SK-N-SH (cell line): ENCODE measurements around the gene ACBD7. TPM values are rescaled to one million over a fixed set of nuclear protein-coding genes. Genes with fewer than 3 reads are reported as not detected.

ENCODE experiments used
- CTCF ChIA-PET: fragments of 300-600, 350-600 bp; formaldehyde crosslinking; extraction: SDS; loops from one replicate; lab custom pipeline; 2021; lab: Yijun Ruan, JAX
- POLR2A ChIA-PET: fragments of 350-600 bp; sonication (Branson Sonifier 250); formaldehyde crosslinking; extraction: SDS; loops from one replicate; lab custom pipeline; 2020; ENCODE audit warnings: antibody characterized with exemption, inconsistent platforms; lab: Yijun Ruan, JAX
- DNase-seq: peaks from one replicate; pipeline ENCODE4 v3.0.0; 2012
- H2AFZ ChIP-seq: fragments of 200-600 bp; sonication (generic); 2 replicates; pipeline ENCODE4 v1.8.1; 2016; ENCODE audit warnings: antibody characterized with exemption, mild to moderate bottlenecking, low read depth
- H3F3A ChIP-seq: fragments of 200-600 bp; sonication (generic); replicated peaks from 2 replicates; pipeline ENCODE3; 2016; ENCODE audit warnings: antibody characterized with exemption, mild to moderate bottlenecking; ENCODE audit not compliant: insufficient read depth
- H3K27ac ChIP-seq, 2 experiments: fragments of 200-500 bp in 1 of 2; fragments of 200-600 bp in 1 of 2; sonication (Bioruptor generic) in 1 of 2; sonication (generic), shearing (Covaris generic) in 1 of 2; 2 replicates each; pipeline versions ENCODE4 v1.5.1 to v1.6.1; 2014 to 2016; ENCODE audit warnings: low read depth in 2 of 2, inconsistent platforms in 1 of 2, low read length in 1 of 2, mild to moderate bottlenecking in 1 of 2, mixed read lengths in 1 of 2
- H3K27me3 ChIP-seq: fragments of 200-600 bp; sonication (generic), shearing (Covaris generic); 2 replicates; pipeline ENCODE4 v1.6.1; 2016; ENCODE audit warnings: mixed run types; ENCODE audit not compliant: insufficient read depth
- H3K36me3 ChIP-seq, 2 experiments: fragments of 200-500 bp in 1 of 2; fragments of 200-600 bp in 1 of 2; sonication (Bioruptor generic) in 1 of 2; sonication (generic) in 1 of 2; replicated peaks in 1 of 2; 2 replicates each; pipeline versions ENCODE3 to v1.5.1; 2014 to 2016; ENCODE audit warnings: low read length in 1 of 2, mild to moderate bottlenecking in 1 of 2; ENCODE audit not compliant: insufficient read depth in 2 of 2, control insufficient read depth in 1 of 2
- H3K4me1 ChIP-seq, 2 experiments: fragments of 200-500 bp in 1 of 2; fragments of 200-600 bp in 1 of 2; sonication (Bioruptor generic) in 1 of 2; sonication (generic), shearing (Covaris generic) in 1 of 2; 2 replicates each; pipeline versions ENCODE4 v1.5.1 to v1.6.1; 2014 to 2016; ENCODE audit warnings: low read depth in 1 of 2, low read length in 1 of 2, mixed run types in 1 of 2; ENCODE audit not compliant: insufficient read depth in 2 of 2, control insufficient read depth in 1 of 2
- H3K4me2 ChIP-seq: fragments of 200-600 bp; sonication (generic), shearing (Covaris generic); 2 replicates; pipeline ENCODE4 v1.6.1; 2017; ENCODE audit warnings: mixed run types
- H3K4me3 ChIP-seq, 2 experiments: fragments of 200-500 bp in 1 of 2; fragments of 200-600 bp in 1 of 2; sonication (Bioruptor generic) in 1 of 2; sonication (generic), shearing (Covaris generic) in 1 of 2; 2 replicates each; pipeline versions ENCODE4 v1.5.1 to v1.8.1; 2014 to 2016; ENCODE audit warnings: low read depth in 2 of 2, inconsistent platforms in 1 of 2, low read length in 1 of 2, mild to moderate bottlenecking in 1 of 2, mixed read lengths in 1 of 2, moderate library complexity in 1 of 2
- H3K79me2 ChIP-seq: fragments of 200-600 bp; sonication (generic); 2 replicates; pipeline ENCODE4 v1.8.1; 2017; ENCODE audit warnings: mild to moderate bottlenecking; ENCODE audit not compliant: insufficient read depth
- H3K9ac ChIP-seq: fragments of 200-600 bp; sonication (generic); 2 replicates; pipeline ENCODE4 v1.6.1; 2017; ENCODE audit warnings: mixed run types
- H3K9me2 ChIP-seq: fragments of 200-600 bp; sonication (generic); 2 replicates; pipeline ENCODE4 v1.6.1; 2017; ENCODE audit warnings: mixed run types
- H3K9me3 ChIP-seq: fragments of 200-600 bp; sonication (generic); 2 replicates; pipeline ENCODE4 v1.6.1; 2017; ENCODE audit warnings: mixed run types, mild to moderate bottlenecking, moderate library complexity
- H4K20me1 ChIP-seq: fragments of 200-600 bp; sonication (generic); 2 replicates; pipeline ENCODE4 v1.6.1; 2017; ENCODE audit warnings: mild to moderate bottlenecking, mixed run types; ENCODE audit not compliant: insufficient read depth
- GATA2 ChIP-seq: sonication (generic); formaldehyde crosslinking; IDR thresholded peaks from 2 replicates; pipeline ENCODE4 v1.5.0; 2020; ENCODE audit warnings: mild to moderate bottlenecking, missing genetic modification reagents
- MXI1 ChIP-seq: IDR thresholded peaks from 2 replicates; pipeline ENCODE4 v1.6.1; 2012; ENCODE audit warnings: mild to moderate bottlenecking, low read depth, low read length, improper control_type of control experiment
- RXRA ChIP-seq: IDR thresholded peaks from 2 replicates; pipeline ENCODE4 v1.4.0; 2012; ENCODE audit warnings: low read depth, mild to moderate bottlenecking, borderline replicate concordance
- SMC3 ChIP-seq: IDR thresholded peaks from 2 replicates; pipeline ENCODE4 v1.6.1; 2012; ENCODE audit warnings: low read depth, low read length, improper control_type of control experiment
- TAF1 ChIP-seq: IDR thresholded peaks from 2 replicates; pipeline ENCODE4 v1.6.1; 2012; ENCODE audit warnings: low read depth, mild to moderate bottlenecking, low read length, moderate library complexity, borderline replicate concordance
- WGBS: methylation state at CpG from one replicate; pipeline ENCODE4 v1.1.6; 2017; ENCODE audit warnings: low lambda C conversion rate; 5-methylcytosine and 5-hydroxymethylcytosine counted together
- polyA plus RNA-seq, 3 experiments: library from polyadenylated mRNA; depleted of rRNA; stranded (reverse); fragments of >200 nt; gene quantifications; 2 replicates each; pipeline ENCODE4 v1.2.3, GENCODE V29; 2012
- TF ChIP-seq, protein P1 (sequence below): IDR thresholded peaks from 2 replicates; pipeline ENCODE4; 2012
- TF ChIP-seq, protein P2 (sequence below): IDR thresholded peaks from 2 replicates; pipeline ENCODE4 v1.4.0; 2012; ENCODE audit warnings: low read depth, borderline replicate concordance

The ACBD7 gene
- polyA plus RNA-seq, 1 of the 3 experiments (the other 2 are of a cell fraction), result 0.92 TPM

DNA sequence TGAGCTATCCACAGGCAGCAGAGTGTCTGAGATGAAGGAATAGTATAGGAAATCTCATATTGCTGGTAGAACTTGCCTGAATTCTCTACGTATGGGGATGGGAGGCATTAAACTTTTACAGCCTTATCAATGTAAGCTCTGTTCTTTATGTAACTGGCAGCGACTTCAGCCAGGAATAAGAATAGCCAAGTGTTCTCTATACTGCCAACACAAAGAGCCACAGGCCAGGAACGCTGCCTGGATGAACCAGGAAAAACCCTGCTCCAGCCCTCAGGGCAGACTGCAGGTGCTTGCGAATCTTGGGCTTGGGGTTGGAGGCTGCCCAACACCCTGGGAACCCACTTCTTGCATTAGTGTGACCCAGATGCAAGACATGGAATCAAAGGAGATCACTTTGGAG is 50.9 kb downstream of the ACBD7 start:
- Histone ChIP-seq H2AFZ (no peak overlapping the region), H3K36me3 (no peaks in the 10 kb centered on the region)
- CTCF ChIA-PET, result interaction anchor here (0.6 kb wide), 1 partner anchor 1140 kb away, joined by 4 read pairs; no protein-coding TSS in a partner anchor

DNA sequence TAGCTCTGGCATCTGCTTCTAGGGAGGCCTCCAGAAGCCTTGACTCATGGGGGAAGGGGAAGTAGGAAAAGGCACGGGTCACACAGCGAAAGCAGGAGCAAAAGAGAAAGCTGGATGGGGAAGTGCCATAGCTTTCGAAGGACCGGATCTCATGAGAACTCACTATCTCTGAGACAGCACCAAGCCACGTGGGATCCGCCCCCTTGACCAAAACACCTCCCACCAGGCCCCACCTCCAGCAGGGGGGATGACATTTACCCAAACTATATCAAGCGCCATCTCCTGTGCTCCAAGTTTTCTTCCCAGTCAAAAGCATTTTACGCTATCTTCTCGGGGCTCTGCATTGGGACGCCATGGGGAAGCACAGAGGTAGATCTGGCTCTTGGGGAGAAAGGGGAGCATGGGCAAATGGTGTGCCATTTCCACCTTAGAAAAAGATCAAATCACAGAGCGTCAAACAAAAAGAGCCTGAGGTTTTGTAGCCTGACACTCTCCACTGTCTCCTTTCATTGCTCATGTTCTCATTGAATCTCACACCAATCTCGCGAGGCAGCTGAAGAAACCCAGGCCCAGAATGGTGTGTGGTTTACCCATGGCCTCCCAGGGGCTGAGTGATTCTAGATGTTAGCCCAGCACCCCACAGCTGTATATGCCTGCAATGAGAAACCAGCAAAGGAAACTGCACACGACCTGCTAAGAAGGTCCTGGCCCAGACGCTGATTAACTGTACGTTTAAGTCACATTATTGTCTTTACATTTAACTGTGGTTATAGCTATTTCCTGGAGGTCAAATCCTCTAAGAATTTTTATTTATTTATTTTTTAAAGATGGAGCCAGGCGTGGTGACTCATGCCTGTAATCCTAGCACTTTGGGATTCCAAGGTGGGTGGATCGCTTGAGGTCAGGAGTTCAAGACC is 52.9 kb downstream of the ACBD7 start:
- H3K27ac ChIP-seq, result no peak overlapping the region
- POLR2A ChIA-PET, result no interaction called here
- no peak for DNase-seq
- no peak overlapping the region for H3K9ac ChIP-seq
- H3K79me2 ChIP-seq, result no peaks in the 10 kb centered on the region
- no peaks in the 10 kb centered on the region for H3K9me2 ChIP-seq
- no peaks in the 10 kb centered on the region for H3K4me1 ChIP-seq
- H3K4me3 ChIP-seq, result no peak overlapping the region
- H3F3A ChIP-seq, result no peaks in the 10 kb centered on the region
- H3K36me3 ChIP-seq, result no peaks in the 10 kb centered on the region
- TF ChIP-seq, protein P1, sequence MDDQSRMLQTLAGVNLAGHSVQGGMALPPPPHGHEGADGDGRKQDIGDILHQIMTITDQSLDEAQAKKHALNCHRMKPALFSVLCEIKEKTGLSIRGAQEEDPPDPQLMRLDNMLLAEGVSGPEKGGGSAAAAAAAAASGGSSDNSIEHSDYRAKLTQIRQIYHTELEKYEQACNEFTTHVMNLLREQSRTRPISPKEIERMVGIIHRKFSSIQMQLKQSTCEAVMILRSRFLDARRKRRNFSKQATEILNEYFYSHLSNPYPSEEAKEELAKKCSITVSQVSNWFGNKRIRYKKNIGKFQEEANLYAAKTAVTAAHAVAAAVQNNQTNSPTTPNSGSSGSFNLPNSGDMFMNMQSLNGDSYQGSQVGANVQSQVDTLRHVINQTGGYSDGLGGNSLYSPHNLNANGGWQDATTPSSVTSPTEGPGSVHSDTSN, result no peak
- TF ChIP-seq, protein P2, sequence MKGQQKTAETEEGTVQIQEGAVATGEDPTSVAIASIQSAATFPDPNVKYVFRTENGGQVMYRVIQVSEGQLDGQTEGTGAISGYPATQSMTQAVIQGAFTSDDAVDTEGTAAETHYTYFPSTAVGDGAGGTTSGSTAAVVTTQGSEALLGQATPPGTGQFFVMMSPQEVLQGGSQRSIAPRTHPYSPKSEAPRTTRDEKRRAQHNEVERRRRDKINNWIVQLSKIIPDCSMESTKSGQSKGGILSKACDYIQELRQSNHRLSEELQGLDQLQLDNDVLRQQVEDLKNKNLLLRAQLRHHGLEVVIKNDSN, result no peak
- no peaks in the 10 kb centered on the region for H3K27me3 ChIP-seq
- no peaks in the 10 kb centered on the region for H4K20me1 ChIP-seq
- 86% methylated on average over 16 of the region's 18 CpGs for WGBS
- H3K9me3 ChIP-seq, result no peaks in the 10 kb centered on the region
- CTCF ChIA-PET, result interaction anchor here (0.8 kb wide), 1 partner anchor 64 kb away, joined by 3 read pairs; no protein-coding TSS in a partner anchor
- H2AFZ ChIP-seq, result no peak overlapping the region
- no peak overlapping the region for H3K4me2 ChIP-seq

More for the DNA sequence above, 50.9 kb downstream of the ACBD7 start:
- 66% methylated on average over 3 of the region's 4 CpGs for WGBS
- no peak overlapping the region for H3K27ac ChIP-seq
- H3K9me3 ChIP-seq, result no peaks in the 10 kb centered on the region
- POLR2A ChIA-PET, result no interaction called here
- TF ChIP-seq MXI1 (no peak), SMC3 (no peak), GATA2 (CRISPR knock-in tag) (no peak), TAF1 (no peak), RXRA (no peak)
- TF ChIP-seq, protein P2, result no peak
- no peak overlapping the region for H3K9ac ChIP-seq
- H3K79me2 ChIP-seq, result no peaks in the 10 kb centered on the region
- no peak for DNase-seq
- H3K4me3 ChIP-seq, result no peak overlapping the region
- no peaks in the 10 kb centered on the region for H3K9me2 ChIP-seq
- no peak overlapping the region for H3K4me2 ChIP-seq
- H3K4me1 ChIP-seq, result no peaks in the 10 kb centered on the region
- H4K20me1 ChIP-seq, result no peaks in the 10 kb centered on the region
- H3K27me3 ChIP-seq, result no peaks in the 10 kb centered on the region
- H3F3A ChIP-seq, result no peaks in the 10 kb centered on the region
